Measurements from ENCODE around the gene NR2C2AP. TPM values are rescaled to one million over a fixed set of nuclear protein-coding genes. Genes with fewer than 3 reads are reported as not detected.

Gene NR2C2AP
- total RNA-seq, 1 donor from 2014 or later: 8.3 TPM

GRCh38 chr19:19160461-19161035, 42.7 kb downstream of the NR2C2AP start:
- no peak for DNase-seq (ENCODE audit: low spot score)

GRCh38 chr19:19159534-19159933, 43.7 kb downstream of the NR2C2AP start:
- no peaks in the 10 kb centered on the region for H3K9me3 Mint-ChIP-seq (ENCODE audit: low read depth)
- no peak overlapping the region for H3K27ac Mint-ChIP-seq (ENCODE audit: unreplicated experiment)
- H3K27me3 Mint-ChIP-seq (ENCODE audit: low read depth): no peaks in the 10 kb centered on the region
- no peaks in the 10 kb centered on the region for H3K4me1 Mint-ChIP-seq (ENCODE audit: low read depth)
- no peak for DNase-seq (ENCODE audit: low spot score)
- TF ChIP-seq CTCF (IDR thresholded peaks at IDR 0.05): no peak
- H3K4me3 Mint-ChIP-seq (ENCODE audit: unreplicated experiment): no peak overlapping the region
- H3K36me3 Mint-ChIP-seq (ENCODE audit: low read depth): peaks cover 10% of the 10 kb centered on the region

More at GRCh38 chr19:19160461-19161035, 42.7 kb downstream of the NR2C2AP start:
- no peak overlapping the region for H3K4me3 Mint-ChIP-seq (ENCODE audit: unreplicated experiment)
- H3K27me3 Mint-ChIP-seq (ENCODE audit: low read depth): no peaks in the 10 kb centered on the region
- H3K27ac Mint-ChIP-seq (ENCODE audit: unreplicated experiment): no peak overlapping the region
- no peaks in the 10 kb centered on the region for H3K9me3 Mint-ChIP-seq (ENCODE audit: low read depth)
- H3K4me1 Mint-ChIP-seq (ENCODE audit: low read depth): no peaks in the 10 kb centered on the region
- TF ChIP-seq CTCF (IDR thresholded peaks at IDR 0.05): no peak
- H3K36me3 Mint-ChIP-seq (ENCODE audit: low read depth): peaks cover 9% of the 10 kb centered on the region

- TF ChIP-seq CTCF (IDR thresholded peaks at IDR 0.05): no peak
- peaks cover 10% of the 10 kb centered on the region for H3K36me3 Mint-ChIP-seq (ENCODE audit: low read depth)
- no peaks in the 10 kb centered on the region for H3K9me3 Mint-ChIP-seq (ENCODE audit: low read depth)
- no peaks in the 10 kb centered on the region for H3K4me1 Mint-ChIP-seq (ENCODE audit: low read depth)
- no peaks in the 10 kb centered on the region for H3K27me3 Mint-ChIP-seq (ENCODE audit: low read depth)
- H3K27ac Mint-ChIP-seq (ENCODE audit: unreplicated experiment): no peak overlapping the region
- no peak overlapping the region for H3K4me3 Mint-ChIP-seq (ENCODE audit: unreplicated experiment)
- no peak for DNase-seq (ENCODE audit: low spot score)
Measured at GRCh38 chr19:19157808-19158207, 45.4 kb downstream of the NR2C2AP start.

GRCh38 chr19:19155495-19156219, 47.6 kb downstream of the NR2C2AP start:
- TF ChIP-seq CTCF (IDR thresholded peaks at IDR 0.05): no peak
- no peak for DNase-seq (ENCODE audit: low spot score)
- H3K9me3 Mint-ChIP-seq (ENCODE audit: low read depth): no peaks in the 10 kb centered on the region
- peaks cover 10% of the 10 kb centered on the region for H3K36me3 Mint-ChIP-seq (ENCODE audit: low read depth)
- H3K27me3 Mint-ChIP-seq (ENCODE audit: low read depth): no peaks in the 10 kb centered on the region
- no peak overlapping the region for H3K4me3 Mint-ChIP-seq (ENCODE audit: unreplicated experiment)
- H3K27ac Mint-ChIP-seq (ENCODE audit: unreplicated experiment): no peak overlapping the region
- H3K4me1 Mint-ChIP-seq (ENCODE audit: low read depth): no peaks in the 10 kb centered on the region

- Mint-ChIP-seq H3K4me3 (ENCODE audit: unreplicated experiment) (no peak overlapping the region), H3K36me3 (ENCODE audit: low read depth) (peaks cover 10% of the 10 kb centered on the region), H3K27me3 (ENCODE audit: low read depth) (no peaks in the 10 kb centered on the region), H3K27ac (ENCODE audit: unreplicated experiment) (no peak overlapping the region), H3K9me3 (ENCODE audit: low read depth) (no peaks in the 10 kb centered on the region), H3K4me1 (ENCODE audit: low read depth) (no peaks in the 10 kb centered on the region)
- no peak for TF ChIP-seq CTCF (IDR thresholded peaks at IDR 0.05)
- no peak for DNase-seq (ENCODE audit: low spot score)
Measured at GRCh38 chr19:19154768-19155494, 48.3 kb downstream of the NR2C2AP start.
